Measurements from ENCODE around the gene KLHDC7B.

DNA sequence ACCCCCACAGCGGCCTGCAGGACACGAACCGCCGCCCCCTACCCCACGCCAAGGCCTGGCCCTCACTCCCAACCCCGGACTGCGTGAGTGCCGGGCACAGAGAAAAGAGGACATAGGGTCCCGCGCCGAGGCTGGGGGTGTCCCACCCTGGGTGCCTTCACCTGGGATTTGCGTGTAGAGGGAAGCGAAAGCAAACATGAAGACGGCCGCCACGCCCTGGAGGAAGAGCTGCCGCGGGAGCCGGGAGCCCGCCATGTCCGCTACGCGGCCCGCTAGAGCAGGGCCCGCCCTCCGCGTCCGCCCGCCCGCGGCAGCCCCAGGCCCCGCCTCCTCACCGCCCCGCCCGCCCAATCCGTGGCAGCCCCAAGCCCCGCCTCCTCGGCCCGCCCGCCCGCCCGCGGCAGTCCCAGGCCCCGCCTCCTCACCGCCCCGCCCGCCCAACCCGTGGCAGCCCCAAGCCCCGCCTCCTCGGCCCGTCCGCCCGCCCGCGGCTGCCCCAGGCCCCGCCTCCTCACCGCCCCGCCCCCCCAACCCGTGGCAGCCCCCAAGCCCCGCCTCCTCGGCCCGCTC lies 38.2 kb upstream of the KLHDC7B start, which contains the start of gene LMF2:
- TF ChIP-seq GATA2 (IDR thresholded peaks at IDR 0.05; ENCODE audit: insufficient read depth, insufficient read length, low read depth, low read length) (no peak), POLR2A (IDR thresholded peaks at IDR 0.05; ENCODE audit: low read depth, low read length) (peak; percentile 47), EZH2 (IDR thresholded peaks at IDR 0.05; ENCODE audit: borderline replicate concordance, low read depth, low read length, severe bottlenecking) (no peak)
- TF ChIP-seq, protein P1, sequence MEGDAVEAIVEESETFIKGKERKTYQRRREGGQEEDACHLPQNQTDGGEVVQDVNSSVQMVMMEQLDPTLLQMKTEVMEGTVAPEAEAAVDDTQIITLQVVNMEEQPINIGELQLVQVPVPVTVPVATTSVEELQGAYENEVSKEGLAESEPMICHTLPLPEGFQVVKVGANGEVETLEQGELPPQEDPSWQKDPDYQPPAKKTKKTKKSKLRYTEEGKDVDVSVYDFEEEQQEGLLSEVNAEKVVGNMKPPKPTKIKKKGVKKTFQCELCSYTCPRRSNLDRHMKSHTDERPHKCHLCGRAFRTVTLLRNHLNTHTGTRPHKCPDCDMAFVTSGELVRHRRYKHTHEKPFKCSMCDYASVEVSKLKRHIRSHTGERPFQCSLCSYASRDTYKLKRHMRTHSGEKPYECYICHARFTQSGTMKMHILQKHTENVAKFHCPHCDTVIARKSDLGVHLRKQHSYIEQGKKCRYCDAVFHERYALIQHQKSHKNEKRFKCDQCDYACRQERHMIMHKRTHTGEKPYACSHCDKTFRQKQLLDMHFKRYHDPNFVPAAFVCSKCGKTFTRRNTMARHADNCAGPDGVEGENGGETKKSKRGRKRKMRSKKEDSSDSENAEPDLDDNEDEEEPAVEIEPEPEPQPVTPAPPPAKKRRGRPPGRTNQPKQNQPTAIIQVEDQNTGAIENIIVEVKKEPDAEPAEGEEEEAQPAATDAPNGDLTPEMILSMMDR (IDR thresholded peaks at IDR 0.05; ENCODE audit: extremely low read depth in 1 of 2, insufficient read depth in 1 of 2, low read depth in 1 of 2, low read length in 2 of 2) = no peak

All from endothelial cell of umbilical vein (primary cell).